ENCODE measurements around the gene ZFPM1. TPM values are rescaled to one million over a fixed set of nuclear protein-coding genes. Genes with fewer than 3 reads are reported as not detected.

ZFPM1 gene
- total RNA-seq, 1 experiment from 2014 or later: 24.1 TPM

DNA sequence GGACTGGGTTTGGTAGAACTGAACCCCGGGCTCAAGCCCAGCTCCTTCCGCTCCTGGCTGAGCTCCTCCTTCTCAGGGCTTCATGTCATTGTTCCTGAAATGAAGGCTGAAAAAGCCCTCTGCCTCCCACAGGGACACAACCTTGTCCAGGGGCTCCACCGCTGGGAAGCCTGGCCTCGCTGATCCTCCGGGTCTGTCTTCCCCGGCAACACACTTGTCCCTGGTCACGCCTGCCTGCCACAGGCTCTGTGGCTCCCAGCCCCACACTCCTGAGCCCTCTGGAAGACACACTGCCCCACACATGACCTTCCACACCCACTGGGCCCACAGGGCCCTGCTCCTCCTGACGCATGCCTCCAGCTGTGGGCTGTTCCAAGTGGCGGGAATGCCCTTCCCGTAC, 99.1 kb downstream of the ZFPM1 start:
- no peaks in the 10 kb centered on the region for H3K36me3 Mint-ChIP-seq (ENCODE audit: insufficient read depth, unreplicated experiment)
- BruUV-seq (replicated peaks): no TSS peak
- H3K27me3 Mint-ChIP-seq (ENCODE audit: insufficient read depth, unreplicated experiment): no peaks in the 10 kb centered on the region
- Histone ChIP-seq H3K4me3 (ENCODE audit: low read depth, low read length) (no peak overlapping the region), H3K4me1 (peaks cover 7% of the 10 kb centered on the region; the same call in 1 of the 2 replicates), H3K27me3 (replicated peaks; ENCODE audit: control insufficient read depth, insufficient read depth, low read length) (no peaks in the 10 kb centered on the region), H3K36me3 (ENCODE audit: control insufficient read depth, insufficient read depth, low read length) (no peaks in the 10 kb centered on the region), H3K9me3 (peaks cover 10% of the 10 kb centered on the region)
- intact Hi-C loops (cut with micrococcal nuclease; ENCODE audit: unreplicated experiment): no loop called here
- H3K9me3 Mint-ChIP-seq (ENCODE audit: unreplicated experiment): peaks cover 13% of the 10 kb centered on the region
- POLR2A ChIA-PET: interaction anchor here (0.6 kb wide), 1 partner anchor 9 kb away, joined by 3 read pairs; no protein-coding TSS in a partner anchor
- no peak overlapping the region for H3K27ac Mint-ChIP-seq (ENCODE audit: unreplicated experiment)
- no peaks in the 10 kb centered on the region for H3K4me1 Mint-ChIP-seq (ENCODE audit: low read depth, unreplicated experiment)
- TF ChIP-seq CTCF (IDR thresholded peaks at IDR 0.05; ENCODE audit: insufficient read depth in 1 of 2, low read depth in 1 of 2, low read length in 1 of 2, severe bottlenecking in 1 of 2, unreplicated experiment in 1 of 2): no peak
- no peak for DNase-seq
- no peak overlapping the region for H3K4me3 Mint-ChIP-seq (ENCODE audit: unreplicated experiment)
- CTCF ChIA-PET: no interaction called here

DNA sequence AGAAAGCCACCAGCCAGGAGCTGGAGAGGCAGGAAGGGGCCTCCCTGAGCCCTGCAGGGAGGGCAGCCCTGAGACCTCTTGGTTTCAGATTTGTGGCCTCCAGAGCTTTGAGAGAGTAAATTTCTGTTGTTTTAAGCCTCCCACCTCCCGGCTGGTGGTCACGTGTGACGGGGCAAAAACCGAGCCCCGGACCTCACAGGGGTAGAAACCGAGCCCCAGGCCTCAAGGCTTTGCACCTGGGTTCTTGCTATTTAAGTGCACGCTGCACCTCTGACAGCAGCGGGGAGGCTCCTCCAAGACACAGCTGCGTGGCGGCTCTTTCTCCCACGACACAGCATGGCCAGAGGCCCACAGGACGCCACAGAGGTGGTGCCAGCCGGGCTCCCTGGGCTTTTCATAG, 99.7 kb downstream of the ZFPM1 start:
- Histone ChIP-seq H3K9me3 (peaks cover 10% of the 10 kb centered on the region), H3K36me3 (ENCODE audit: control insufficient read depth, insufficient read depth, low read length) (no peaks in the 10 kb centered on the region), H3K4me1 (peaks cover 7% of the 10 kb centered on the region; the same call in 1 of the 2 replicates), H3K27me3 (replicated peaks; ENCODE audit: control insufficient read depth, insufficient read depth, low read length) (no peaks in the 10 kb centered on the region), H3K4me3 (ENCODE audit: low read depth, low read length) (no peak overlapping the region)
- H3K27ac Mint-ChIP-seq (ENCODE audit: unreplicated experiment): no peak overlapping the region
- TF ChIP-seq CTCF (IDR thresholded peaks at IDR 0.05; ENCODE audit: insufficient read depth in 1 of 2, low read depth in 1 of 2, low read length in 1 of 2, severe bottlenecking in 1 of 2, unreplicated experiment in 1 of 2): no peak
- H3K27me3 Mint-ChIP-seq (ENCODE audit: insufficient read depth, unreplicated experiment): no peaks in the 10 kb centered on the region
- peaks cover 18% of the 10 kb centered on the region for H3K9me3 Mint-ChIP-seq (ENCODE audit: unreplicated experiment)
- H3K4me1 Mint-ChIP-seq (ENCODE audit: low read depth, unreplicated experiment): no peaks in the 10 kb centered on the region
- ChIA-PET POLR2A (no interaction called here), CTCF (interaction anchor here (0.6 kb wide), 1 partner anchor 1096 kb away, joined by 3 read pairs; no protein-coding TSS in a partner anchor)
- H3K4me3 Mint-ChIP-seq (ENCODE audit: unreplicated experiment): no peak overlapping the region
- DNase-seq: no peak
- no peaks in the 10 kb centered on the region for H3K36me3 Mint-ChIP-seq (ENCODE audit: insufficient read depth, unreplicated experiment)
- intact Hi-C loops (cut with micrococcal nuclease; ENCODE audit: unreplicated experiment): no loop called here
- no TSS peak for BruUV-seq (replicated peaks)

DNA sequence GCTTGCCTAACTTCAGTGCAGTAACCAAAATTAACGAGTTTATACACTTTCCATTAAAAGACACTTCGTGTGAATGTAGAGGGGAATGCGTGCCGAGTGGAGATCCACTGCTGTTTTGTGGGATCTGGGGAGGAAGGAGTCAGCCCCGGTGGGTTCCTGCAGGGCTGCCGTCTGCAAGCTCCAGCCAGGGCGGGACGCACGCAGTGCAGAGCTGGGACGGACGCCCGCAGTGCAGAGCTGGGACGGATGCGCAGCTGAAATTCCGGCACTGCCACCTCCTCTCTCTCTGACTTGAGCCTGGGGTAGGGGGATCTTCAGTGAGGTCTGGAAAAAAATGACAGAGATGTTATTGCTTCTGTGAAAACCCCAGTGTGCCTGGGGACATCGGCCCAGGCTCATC, 100.7 kb downstream of the ZFPM1 start:
- CTCF ChIA-PET: interaction anchor here (0.7 kb wide), 1 partner anchor 17 kb away, joined by 3 read pairs; the partner anchor contains the start of gene ZC3H18

More for the DNA sequence above, 100.7 kb downstream of the ZFPM1 start:
- peaks cover 3% of the 10 kb centered on the region for H3K4me1 Mint-ChIP-seq (ENCODE audit: low read depth, unreplicated experiment)
- H3K36me3 Mint-ChIP-seq (ENCODE audit: insufficient read depth, unreplicated experiment): no peaks in the 10 kb centered on the region
- POLR2A ChIA-PET: interaction anchor here (0.7 kb wide), 1 partner anchor 49 kb away, joined by 4 read pairs; no protein-coding TSS in a partner anchor
- no peak for TF ChIP-seq CTCF (IDR thresholded peaks at IDR 0.05; ENCODE audit: insufficient read depth in 1 of 2, low read depth in 1 of 2, low read length in 1 of 2, severe bottlenecking in 1 of 2, unreplicated experiment in 1 of 2)
- H3K27me3 ChIP-seq (replicated peaks; ENCODE audit: control insufficient read depth, insufficient read depth, low read length): no peaks in the 10 kb centered on the region
- H3K36me3 ChIP-seq (ENCODE audit: control insufficient read depth, insufficient read depth, low read length): no peaks in the 10 kb centered on the region
- H3K4me1 ChIP-seq: peaks cover 8% of the 10 kb centered on the region
- intact Hi-C loops (cut with micrococcal nuclease; ENCODE audit: unreplicated experiment): no loop called here
- H3K27me3 Mint-ChIP-seq (ENCODE audit: insufficient read depth, unreplicated experiment): peaks cover under 1% of the 10 kb centered on the region
- no TSS peak for BruUV-seq (replicated peaks)
- peaks cover 10% of the 10 kb centered on the region for H3K9me3 ChIP-seq
- H3K4me3 Mint-ChIP-seq (ENCODE audit: unreplicated experiment): no peak overlapping the region
- DNase-seq: no peak
- H3K27ac Mint-ChIP-seq (ENCODE audit: unreplicated experiment): no peak overlapping the region
- H3K9me3 Mint-ChIP-seq (ENCODE audit: unreplicated experiment): peaks cover 18% of the 10 kb centered on the region
- no peak overlapping the region for H3K4me3 ChIP-seq (ENCODE audit: low read depth, low read length)

Data from Caco-2 (cell line).